Measurements from ENCODE around the gene UGT1A6. TPM values are rescaled to one million over a fixed set of nuclear protein-coding genes. Genes with fewer than 3 reads are reported as not detected.
"Not testable (repeated sequence)": the region's sequence is repeated elsewhere in the genome, so short reads cannot be mapped to it uniquely, and the experiment has no call there.

UGT1A6 gene
- total RNA-seq, 4 donors from 2014 or later = 0.82 TPM; not detected in 3

DNA sequence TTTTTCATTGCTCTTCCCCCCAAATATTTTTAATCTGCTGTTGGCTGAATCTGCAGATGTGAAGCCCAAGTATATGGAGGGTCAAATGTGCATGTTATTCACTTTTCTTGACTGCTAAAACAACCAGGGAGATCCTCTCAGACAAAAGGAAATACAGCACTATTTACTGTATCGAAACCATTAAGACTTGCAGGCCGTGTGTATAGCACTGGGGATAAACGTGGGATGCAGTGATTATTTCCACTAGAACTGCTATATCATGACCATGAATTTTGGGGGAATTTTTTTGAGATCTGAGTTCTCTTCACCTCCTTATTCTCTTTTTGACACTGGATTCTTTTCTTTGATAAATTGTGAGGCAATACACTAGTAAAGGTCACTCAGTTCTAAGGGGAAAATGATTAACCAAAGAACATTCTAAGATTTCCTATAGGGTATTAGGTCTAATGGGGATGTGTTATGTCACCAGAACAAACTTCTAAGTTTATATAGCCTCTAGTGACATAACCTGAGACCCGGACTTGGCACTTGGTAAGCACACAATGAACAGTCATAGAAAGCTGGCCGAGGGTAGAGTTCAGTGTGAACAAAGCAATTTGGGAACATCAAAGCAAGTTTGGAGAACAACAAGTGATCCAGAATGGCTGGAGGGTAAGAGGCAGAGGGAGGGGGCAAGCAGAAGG, 52.5 kb downstream of the UGT1A6 start:
- TF ChIP-seq CTCF (IDR thresholded peaks at IDR 0.05) = no peak
- DNase-seq (ENCODE audit: low spot score) (no peak), ATAC-seq (ENCODE audit: low FRiP score) (no peak)

DNA sequence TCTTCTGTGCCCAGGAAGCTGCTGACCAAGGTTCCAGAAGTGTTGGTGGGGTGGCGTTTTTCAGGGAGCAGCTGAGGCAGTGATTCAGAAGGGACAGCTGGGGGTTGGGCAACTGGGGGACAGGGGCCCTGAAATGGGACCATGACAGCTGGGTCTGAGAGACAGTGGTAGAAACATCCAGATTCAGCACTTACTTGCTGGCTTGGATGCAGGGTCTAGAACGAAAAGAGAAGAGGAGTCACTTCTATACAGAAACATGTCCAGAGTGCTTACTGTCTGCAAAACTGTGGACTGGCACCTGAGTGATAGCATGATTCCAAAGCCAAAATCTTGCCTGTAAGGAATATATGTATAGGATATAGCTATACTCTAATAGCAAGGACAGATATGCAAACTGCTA, 53.1 kb downstream of the UGT1A6 start:
- ATAC-seq (ENCODE audit: low FRiP score); DNase-seq (ENCODE audit: low spot score): not testable (repeated sequence)

DNA sequence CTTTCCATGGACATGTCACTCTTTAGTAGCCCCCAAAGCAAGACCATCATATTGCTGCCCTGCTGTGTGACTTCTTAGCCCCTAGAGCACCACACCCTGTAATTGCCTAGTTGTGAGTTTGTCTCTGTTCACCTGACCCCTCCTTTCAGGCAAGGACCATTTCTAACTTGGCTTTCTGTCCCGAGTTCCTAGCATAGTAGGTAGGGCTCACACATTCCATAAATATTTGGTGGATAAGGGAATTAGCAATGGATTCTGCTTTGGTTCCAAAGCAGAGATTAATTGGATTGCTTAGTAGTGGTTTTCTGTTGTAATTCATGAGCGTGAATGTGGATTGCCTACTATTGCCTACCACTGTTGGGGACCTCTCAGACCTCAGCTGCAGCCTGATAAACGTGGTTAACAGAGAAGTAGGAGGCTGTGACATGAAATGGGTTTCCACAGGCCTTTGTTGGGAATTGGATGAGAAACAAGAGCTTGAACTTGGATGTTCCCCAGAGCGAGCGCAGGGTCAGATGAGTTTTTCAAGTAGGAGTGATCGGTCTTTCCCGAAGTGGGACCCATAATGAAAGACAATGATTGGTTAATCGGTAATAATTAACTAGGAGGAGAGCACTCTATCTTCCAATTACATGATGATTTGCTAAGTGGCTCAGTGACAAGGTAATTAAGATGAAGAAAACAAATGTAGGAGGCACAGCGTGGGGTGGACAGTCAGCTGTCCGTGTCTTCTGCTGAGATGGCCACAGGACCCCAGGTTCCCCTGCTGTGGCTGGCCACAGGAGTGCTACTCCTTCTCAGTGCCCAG, 54.0 kb downstream of the UGT1A6 start:
- DNase-seq (ENCODE audit: low spot score) = no peak
- peak; percentile 60 for ATAC-seq (ENCODE audit: low FRiP score)
- no peak for TF ChIP-seq CTCF (IDR thresholded peaks at IDR 0.05)

DNA sequence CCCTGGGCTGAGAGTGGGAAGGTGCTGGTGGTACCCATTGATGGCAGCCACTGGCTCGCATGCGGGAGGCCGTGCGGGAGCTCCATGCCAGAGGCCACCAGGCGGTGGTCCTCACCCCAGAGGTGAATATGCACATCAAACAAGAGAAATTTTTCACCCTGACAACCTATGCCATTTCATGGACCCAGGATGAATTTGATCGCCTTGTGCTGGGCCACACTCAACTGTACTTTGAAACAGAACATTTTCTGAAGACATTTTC, 54.5 kb downstream of the UGT1A6 start:
- no peak for DNase-seq (ENCODE audit: low spot score)
- TF ChIP-seq CTCF (IDR thresholded peaks at IDR 0.05) = no peak
- ATAC-seq (ENCODE audit: low FRiP score) = no peak

- ATAC-seq (ENCODE audit: low FRiP score); DNase-seq (ENCODE audit: low spot score): not testable (repeated sequence)
These were observed 58.0 kb downstream of the UGT1A6 start for GRCh38 chr2:233750689-233751088.

DNA sequence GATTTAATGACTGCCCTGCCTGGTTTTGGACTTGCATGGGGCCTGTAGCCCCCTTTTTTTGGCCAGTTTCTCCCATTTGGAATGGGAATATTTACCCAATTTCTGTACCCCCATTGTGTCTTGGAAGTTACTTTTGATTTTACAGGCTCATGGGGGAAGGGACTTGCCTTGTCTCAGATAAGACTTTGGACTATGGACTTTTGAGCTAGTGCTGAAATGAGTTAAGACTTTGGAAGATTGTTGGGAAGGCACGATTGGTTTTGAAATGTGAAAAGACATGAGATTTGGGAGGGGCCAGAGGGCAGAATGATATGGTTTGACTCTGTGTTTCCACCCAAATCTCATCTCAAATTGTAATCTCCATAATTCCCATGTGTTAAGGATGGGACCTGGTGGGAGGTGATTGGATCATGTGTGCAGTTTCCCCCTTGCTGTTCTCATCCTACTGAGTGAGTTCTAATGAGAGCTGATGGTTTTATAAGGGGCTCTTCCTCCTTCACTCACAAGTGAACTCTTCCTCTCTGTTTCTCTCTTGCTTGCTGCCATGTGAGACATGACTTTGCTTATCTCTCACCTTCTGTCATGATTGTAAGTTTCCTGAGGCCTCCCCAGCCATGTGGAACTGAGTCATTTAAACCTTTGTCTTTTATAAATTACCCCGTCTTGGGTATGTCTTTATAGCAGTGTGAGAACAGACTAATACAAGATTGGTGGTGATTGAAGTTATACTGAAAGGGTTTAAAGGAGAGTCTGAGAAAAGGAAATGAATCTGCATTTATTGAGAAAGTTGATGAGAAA, 58.7 kb downstream of the UGT1A6 start:
- DNase-seq (ENCODE audit: low spot score); ATAC-seq (ENCODE audit: low FRiP score): not testable (repeated sequence)

DNA sequence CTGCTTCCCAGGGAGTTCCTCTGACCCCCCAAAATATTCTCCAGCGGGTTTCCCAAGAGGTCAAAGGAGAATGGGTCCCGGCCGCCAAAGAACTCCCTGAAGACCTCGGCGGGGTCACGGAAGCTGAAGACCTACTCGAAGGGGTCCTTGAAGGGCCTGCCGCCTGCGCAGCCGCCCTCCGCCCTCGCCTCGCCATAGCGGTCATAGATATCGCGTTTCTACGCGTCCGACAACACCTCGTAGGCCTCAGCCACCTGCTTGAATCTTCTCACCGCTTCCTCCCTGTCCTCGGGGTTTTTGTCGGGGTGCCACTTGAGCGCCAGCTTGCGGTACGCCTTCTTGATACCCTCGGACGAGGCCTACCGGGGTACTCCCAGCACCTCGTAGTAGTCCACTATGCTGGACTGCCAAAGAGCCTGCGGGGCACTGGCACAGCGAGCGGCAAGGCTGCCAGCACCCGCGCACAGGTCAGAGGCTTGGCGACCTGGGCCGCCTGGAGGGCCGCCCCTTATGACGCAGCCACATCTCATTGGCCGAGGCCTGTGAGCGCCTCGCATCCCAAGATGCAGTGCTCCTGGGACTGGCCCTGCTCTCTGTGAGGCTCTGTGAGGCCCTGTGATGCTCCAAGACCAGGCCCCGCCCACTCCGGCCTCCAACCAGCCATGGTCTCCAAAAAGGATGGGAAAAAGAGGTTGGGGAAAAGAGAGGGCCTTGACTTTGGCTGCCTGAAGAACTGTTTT, 62.4 kb downstream of the UGT1A6 start:
- DNase-seq (ENCODE audit: low spot score) (no peak), ATAC-seq (ENCODE audit: low FRiP score) (no peak)
- TF ChIP-seq CTCF (IDR thresholded peaks at IDR 0.05) = no peak

- TF ChIP-seq CTCF (IDR thresholded peaks at IDR 0.05) = no peak
- ATAC-seq (ENCODE audit: low FRiP score) (no peak), DNase-seq (ENCODE audit: low spot score) (no peak)
These were observed 63.9 kb downstream of the UGT1A6 start for GRCh38 chr2:233756429-233757081.

All from omental fat pad (tissue), 4 donors.